Tibial nerve (tissue), 3 donors: ENCODE measurements around the gene ADSS1.

Experiments used
- CTCF ChIP-seq, 5 experiments: fragments of 200-600 bp in 3 of 5; fragments of 450-650 bp in 2 of 5; sonication (generic) in 3 of 5; IDR thresholded peaks; one replicate each; pipeline ENCODE4 v1.5.1; 2016 to 2019; ENCODE audit warnings: antibody characterized with exemption in 5 of 5, mild to moderate bottlenecking in 3 of 5, moderate library complexity in 2 of 5
- POLR2A ChIP-seq, 2 donors: fragments of 450-650 bp; IDR thresholded peaks; one replicate each; pipeline ENCODE4 v1.6.1; 2017; ENCODE audit warnings: antibody characterized with exemption in 2 of 2, mild to moderate bottlenecking in 2 of 2, moderate library complexity in 2 of 2

GRCh38 chr14:104700225-104700651, 23.8 kb upstream of the ADSS1 start:
- TF ChIP-seq CTCF (IDR thresholded peaks at IDR 0.05) = no peak
- TF ChIP-seq POLR2A (IDR thresholded peaks at IDR 0.05) = no peak
